SK-N-SH (cell line): Measurements from ENCODE around the gene SPACA7. TPM values are rescaled to one million over a fixed set of nuclear protein-coding genes. Genes with fewer than 3 reads are reported as not detected.

Experiments
- CTCF ChIA-PET: fragments of 300-600, 350-600 bp; formaldehyde crosslinking; extraction: SDS; loops from one replicate; lab custom pipeline; 2021; lab: Yijun Ruan, JAX
- POLR2A ChIA-PET: fragments of 350-600 bp; sonication (Branson Sonifier 250); formaldehyde crosslinking; extraction: SDS; loops from one replicate; lab custom pipeline; 2020; ENCODE audit warnings: antibody characterized with exemption, inconsistent platforms; lab: Yijun Ruan, JAX
- DNase-seq: peaks from one replicate; pipeline ENCODE4 v3.0.0; 2012
- H2AFZ ChIP-seq: fragments of 200-600 bp; sonication (generic); 2 replicates; pipeline ENCODE4 v1.8.1; 2016; ENCODE audit warnings: antibody characterized with exemption, mild to moderate bottlenecking, low read depth
- H3F3A ChIP-seq: fragments of 200-600 bp; sonication (generic); replicated peaks from 2 replicates; pipeline ENCODE3; 2016; ENCODE audit warnings: antibody characterized with exemption, mild to moderate bottlenecking; ENCODE audit not compliant: insufficient read depth
- H3K27ac ChIP-seq, 2 experiments: fragments of 200-500 bp in 1 of 2; fragments of 200-600 bp in 1 of 2; sonication (Bioruptor generic) in 1 of 2; sonication (generic), shearing (Covaris generic) in 1 of 2; 2 replicates each; pipeline versions ENCODE4 v1.5.1 to v1.6.1; 2014 to 2016; ENCODE audit warnings: low read depth in 2 of 2, inconsistent platforms in 1 of 2, low read length in 1 of 2, mild to moderate bottlenecking in 1 of 2, mixed read lengths in 1 of 2
- H3K27me3 ChIP-seq: fragments of 200-600 bp; sonication (generic), shearing (Covaris generic); 2 replicates; pipeline ENCODE4 v1.6.1; 2016; ENCODE audit warnings: mixed run types; ENCODE audit not compliant: insufficient read depth
- H3K36me3 ChIP-seq, 2 experiments: fragments of 200-500 bp in 1 of 2; fragments of 200-600 bp in 1 of 2; sonication (Bioruptor generic) in 1 of 2; sonication (generic) in 1 of 2; replicated peaks in 1 of 2; 2 replicates each; pipeline versions ENCODE3 to v1.5.1; 2014 to 2016; ENCODE audit warnings: low read length in 1 of 2, mild to moderate bottlenecking in 1 of 2; ENCODE audit not compliant: insufficient read depth in 2 of 2, control insufficient read depth in 1 of 2
- H3K4me1 ChIP-seq, 2 experiments: fragments of 200-500 bp in 1 of 2; fragments of 200-600 bp in 1 of 2; sonication (Bioruptor generic) in 1 of 2; sonication (generic), shearing (Covaris generic) in 1 of 2; 2 replicates each; pipeline versions ENCODE4 v1.5.1 to v1.6.1; 2014 to 2016; ENCODE audit warnings: low read depth in 1 of 2, low read length in 1 of 2, mixed run types in 1 of 2; ENCODE audit not compliant: insufficient read depth in 2 of 2, control insufficient read depth in 1 of 2
- H3K4me2 ChIP-seq: fragments of 200-600 bp; sonication (generic), shearing (Covaris generic); 2 replicates; pipeline ENCODE4 v1.6.1; 2017; ENCODE audit warnings: mixed run types
- H3K4me3 ChIP-seq, 2 experiments: fragments of 200-500 bp in 1 of 2; fragments of 200-600 bp in 1 of 2; sonication (Bioruptor generic) in 1 of 2; sonication (generic), shearing (Covaris generic) in 1 of 2; 2 replicates each; pipeline versions ENCODE4 v1.5.1 to v1.8.1; 2014 to 2016; ENCODE audit warnings: low read depth in 2 of 2, inconsistent platforms in 1 of 2, low read length in 1 of 2, mild to moderate bottlenecking in 1 of 2, mixed read lengths in 1 of 2, moderate library complexity in 1 of 2
- H3K79me2 ChIP-seq: fragments of 200-600 bp; sonication (generic); 2 replicates; pipeline ENCODE4 v1.8.1; 2017; ENCODE audit warnings: mild to moderate bottlenecking; ENCODE audit not compliant: insufficient read depth
- H3K9ac ChIP-seq: fragments of 200-600 bp; sonication (generic); 2 replicates; pipeline ENCODE4 v1.6.1; 2017; ENCODE audit warnings: mixed run types
- H3K9me2 ChIP-seq: fragments of 200-600 bp; sonication (generic); 2 replicates; pipeline ENCODE4 v1.6.1; 2017; ENCODE audit warnings: mixed run types
- H3K9me3 ChIP-seq: fragments of 200-600 bp; sonication (generic); 2 replicates; pipeline ENCODE4 v1.6.1; 2017; ENCODE audit warnings: mixed run types, mild to moderate bottlenecking, moderate library complexity
- H4K20me1 ChIP-seq: fragments of 200-600 bp; sonication (generic); 2 replicates; pipeline ENCODE4 v1.6.1; 2017; ENCODE audit warnings: mild to moderate bottlenecking, mixed run types; ENCODE audit not compliant: insufficient read depth
- EP300 ChIP-seq, 2 experiments: IDR thresholded peaks; 2 replicates each; pipeline versions ENCODE4 v1.4.0 to v1.6.1; 2012; ENCODE audit warnings: borderline replicate concordance in 1 of 2, low read depth in 1 of 2, low read length in 1 of 2
- FOXM1 ChIP-seq: IDR thresholded peaks from 2 replicates; pipeline ENCODE4 v1.4.0; 2012; ENCODE audit warnings: low read depth, mild to moderate bottlenecking
- GABPA ChIP-seq: IDR thresholded peaks from 2 replicates; pipeline ENCODE4 v1.4.0; 2012; ENCODE audit warnings: low read depth, mild to moderate bottlenecking
- IRF3 ChIP-seq: fragments of 150-350 bp; IDR thresholded peaks from 2 replicates; pipeline ENCODE4 v1.6.1; 2016; ENCODE audit warnings: mild to moderate bottlenecking, low read depth, low read length
- MXI1 ChIP-seq: IDR thresholded peaks from 2 replicates; pipeline ENCODE4 v1.6.1; 2012; ENCODE audit warnings: mild to moderate bottlenecking, low read depth, low read length, improper control_type of control experiment
- NFIC ChIP-seq: IDR thresholded peaks from 2 replicates; pipeline ENCODE4 v1.4.0; 2012; ENCODE audit warnings: borderline replicate concordance
- PBX3 ChIP-seq: IDR thresholded peaks from 2 replicates; pipeline ENCODE4; 2012
- POLR2AphosphoS5 ChIP-seq: IDR thresholded peaks from 2 replicates; pipeline ENCODE4 v1.6.1; 2012; ENCODE audit warnings: low read depth, low read length
- RFX5 ChIP-seq: IDR thresholded peaks from 2 replicates; pipeline ENCODE4 v1.6.1; 2012; ENCODE audit warnings: mild to moderate bottlenecking, improper control_type of control experiment, low read length
- SMC3 ChIP-seq: IDR thresholded peaks from 2 replicates; pipeline ENCODE4 v1.6.1; 2012; ENCODE audit warnings: low read depth, low read length, improper control_type of control experiment
- TCF12 ChIP-seq: IDR thresholded peaks from 2 replicates; pipeline ENCODE4 v1.4.0; 2012
- TEAD4 ChIP-seq: IDR thresholded peaks from 2 replicates; pipeline ENCODE4 v1.4.0; 2012; ENCODE audit warnings: mild to moderate bottlenecking, borderline replicate concordance; ENCODE audit not compliant: insufficient read depth
- USF1 ChIP-seq: IDR thresholded peaks from 2 replicates; pipeline ENCODE4 v1.4.0; 2012; ENCODE audit warnings: low read depth, borderline replicate concordance
- WGBS: methylation state at CpG from one replicate; pipeline ENCODE4 v1.1.6; 2017; ENCODE audit warnings: low lambda C conversion rate; 5-methylcytosine and 5-hydroxymethylcytosine counted together
- polyA plus RNA-seq, 3 experiments: library from polyadenylated mRNA; depleted of rRNA; stranded (reverse); fragments of >200 nt; gene quantifications; 2 replicates each; pipeline ENCODE4 v1.2.3, GENCODE V29; 2012

SPACA7 gene
- polyA plus RNA-seq, 1 of the 3 experiments (the other 2 are of a cell fraction) = not detected

- no peak for TF ChIP-seq IRF3
Observed at GRCh38 chr13:112441779-112442310, 65.7 kb downstream of the SPACA7 start (continued).

GRCh38 chr13:112442483-112443090 is 66.4 kb downstream of the SPACA7 start:
- 6% methylated on average over 17 of the region's 21 CpGs for WGBS
- POLR2A ChIA-PET = no interaction called here
- H3F3A ChIP-seq = no peaks in the 10 kb centered on the region

More at GRCh38 chr13:112442483-112443090, 66.4 kb downstream of the SPACA7 start:
- Histone ChIP-seq H3K4me1 (no peaks in the 10 kb centered on the region; a peak in 1 of 4 replicates), H3K36me3 (no peaks in the 10 kb centered on the region), H3K79me2 (no peaks in the 10 kb centered on the region), H3K27ac (no peak overlapping the region), H4K20me1 (no peaks in the 10 kb centered on the region), H3K9me3 (peaks cover 7% of the 10 kb centered on the region; the same call in 1 of the 2 replicates), H2AFZ (no peak overlapping the region), H3K9ac (no peak overlapping the region), H3K9me2 (no peaks in the 10 kb centered on the region), H3K4me2 (no peak overlapping the region), H3K27me3 (peaks cover 60% of the 10 kb centered on the region), H3K4me3 (no peak overlapping the region)
- TF ChIP-seq TCF12 = no peak
- no peak for TF ChIP-seq EP300 (IDR thresholded peaks at IDR 0.05; ENCODE audit: borderline replicate concordance in 1 of 2, low read depth in 1 of 2, low read length in 1 of 2)
- TF ChIP-seq PBX3 = no peak
- no peak for TF ChIP-seq POLR2AphosphoS5
- TF ChIP-seq MXI1 = no peak
- no peak for TF ChIP-seq SMC3
- TF ChIP-seq RFX5 = no peak
- no peak for TF ChIP-seq GABPA
- no peak for TF ChIP-seq USF1
- TF ChIP-seq TEAD4 = no peak
- TF ChIP-seq NFIC = no peak
- no peak for TF ChIP-seq FOXM1
- CTCF ChIA-PET = interaction anchor here (0.8 to 4.8 kb wide), 21 partner anchors 9 to 978 kb away, joined by 3 to 81 read pairs (median 4); no protein-coding TSS in a partner anchor
- peak; percentile 28 for DNase-seq
